Kidney epithelial cell (primary cell): ENCODE measurements around the gene PRCP. TPM values are rescaled to one million over a fixed set of nuclear protein-coding genes. Genes with fewer than 3 reads are reported as not detected.

ENCODE experiments used
- DNase-seq: peaks from one replicate; pipeline ENCODE4 v3.0.0-alpha.2; 2010; ENCODE audit warnings: low read depth
- H3K27me3 ChIP-seq: 2 replicates; pipeline ENCODE4 v1.6.0; 2011; ENCODE audit warnings: low read length; ENCODE audit not compliant: control insufficient read depth, insufficient read depth
- H3K36me3 ChIP-seq: 2 replicates; pipeline ENCODE4 v1.5.1; 2011; ENCODE audit warnings: low read length; ENCODE audit not compliant: control insufficient read depth, insufficient read depth
- H3K4me3 ChIP-seq: 2 replicates; pipeline ENCODE4 v1.5.1; 2011; ENCODE audit warnings: low read depth, mild to moderate bottlenecking, control low read depth, low read length
- total RNA-seq: library from RNA; depleted of rRNA; stranded (reverse); fragments of >200 nt; gene quantifications from 2 replicates; pipeline ENCODE4 v1.2.3, GENCODE V29; 2015
- TF ChIP-seq, protein P1 (sequence below): IDR thresholded peaks from 2 replicates; pipeline ENCODE4 v1.5.1; 2011; ENCODE audit warnings: mild to moderate bottlenecking, moderate library complexity, low read length, control low read depth, inconsistent platforms; ENCODE audit not compliant: insufficient read depth, poor library complexity, severe bottlenecking

PRCP gene
- total RNA-seq, 1 donor from 2014 or later = 23.7 TPM

DNA sequence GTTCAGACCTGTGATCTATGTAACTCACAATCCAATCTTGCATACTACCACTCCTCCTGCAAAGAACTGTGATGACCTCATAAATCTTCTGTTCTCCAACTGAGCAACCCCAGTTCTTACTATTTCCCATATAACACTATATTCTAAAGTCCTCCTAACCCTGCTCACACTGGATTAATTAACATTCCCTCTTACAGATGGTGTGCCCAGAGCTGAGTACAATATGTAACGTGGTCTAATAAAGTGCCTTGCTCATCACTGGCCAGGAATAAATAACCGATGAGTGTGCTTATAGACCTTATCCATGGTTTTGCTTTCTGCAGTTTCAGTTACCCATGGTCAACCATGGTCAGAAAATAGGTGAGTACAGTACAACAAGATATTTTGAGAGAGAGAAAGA is 28.6 kb downstream of the PRCP start:
- Histone ChIP-seq H3K36me3 (no peaks in the 10 kb centered on the region), H3K27me3 (no peaks in the 10 kb centered on the region), H3K4me3 (no peak overlapping the region)
- no peak for DNase-seq
- TF ChIP-seq, protein P1, sequence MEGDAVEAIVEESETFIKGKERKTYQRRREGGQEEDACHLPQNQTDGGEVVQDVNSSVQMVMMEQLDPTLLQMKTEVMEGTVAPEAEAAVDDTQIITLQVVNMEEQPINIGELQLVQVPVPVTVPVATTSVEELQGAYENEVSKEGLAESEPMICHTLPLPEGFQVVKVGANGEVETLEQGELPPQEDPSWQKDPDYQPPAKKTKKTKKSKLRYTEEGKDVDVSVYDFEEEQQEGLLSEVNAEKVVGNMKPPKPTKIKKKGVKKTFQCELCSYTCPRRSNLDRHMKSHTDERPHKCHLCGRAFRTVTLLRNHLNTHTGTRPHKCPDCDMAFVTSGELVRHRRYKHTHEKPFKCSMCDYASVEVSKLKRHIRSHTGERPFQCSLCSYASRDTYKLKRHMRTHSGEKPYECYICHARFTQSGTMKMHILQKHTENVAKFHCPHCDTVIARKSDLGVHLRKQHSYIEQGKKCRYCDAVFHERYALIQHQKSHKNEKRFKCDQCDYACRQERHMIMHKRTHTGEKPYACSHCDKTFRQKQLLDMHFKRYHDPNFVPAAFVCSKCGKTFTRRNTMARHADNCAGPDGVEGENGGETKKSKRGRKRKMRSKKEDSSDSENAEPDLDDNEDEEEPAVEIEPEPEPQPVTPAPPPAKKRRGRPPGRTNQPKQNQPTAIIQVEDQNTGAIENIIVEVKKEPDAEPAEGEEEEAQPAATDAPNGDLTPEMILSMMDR = no peak

DNA sequence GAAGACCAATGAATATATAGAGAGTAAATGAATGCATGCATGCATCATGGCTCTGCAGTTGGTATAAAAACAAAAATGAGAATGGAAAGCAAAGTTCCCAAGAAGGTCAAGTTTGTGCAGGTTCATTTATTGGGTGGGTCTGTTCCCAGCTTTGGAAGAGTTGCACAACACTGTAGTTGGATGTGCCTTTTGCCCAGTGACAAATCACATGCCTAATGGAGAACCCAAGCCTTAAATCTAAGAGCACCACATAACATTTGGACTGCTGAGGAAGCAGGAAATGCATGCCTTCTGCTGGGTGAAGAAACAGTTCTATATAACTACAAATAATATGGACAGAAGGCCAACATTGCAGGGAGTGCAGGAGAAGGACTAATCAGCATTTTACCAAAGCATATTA is 30.6 kb downstream of the PRCP start:
- no peaks in the 10 kb centered on the region for H3K27me3 ChIP-seq
- TF ChIP-seq, protein P1 = no peak
- no peak for DNase-seq
- no peaks in the 10 kb centered on the region for H3K36me3 ChIP-seq
- no peak overlapping the region for H3K4me3 ChIP-seq

DNA sequence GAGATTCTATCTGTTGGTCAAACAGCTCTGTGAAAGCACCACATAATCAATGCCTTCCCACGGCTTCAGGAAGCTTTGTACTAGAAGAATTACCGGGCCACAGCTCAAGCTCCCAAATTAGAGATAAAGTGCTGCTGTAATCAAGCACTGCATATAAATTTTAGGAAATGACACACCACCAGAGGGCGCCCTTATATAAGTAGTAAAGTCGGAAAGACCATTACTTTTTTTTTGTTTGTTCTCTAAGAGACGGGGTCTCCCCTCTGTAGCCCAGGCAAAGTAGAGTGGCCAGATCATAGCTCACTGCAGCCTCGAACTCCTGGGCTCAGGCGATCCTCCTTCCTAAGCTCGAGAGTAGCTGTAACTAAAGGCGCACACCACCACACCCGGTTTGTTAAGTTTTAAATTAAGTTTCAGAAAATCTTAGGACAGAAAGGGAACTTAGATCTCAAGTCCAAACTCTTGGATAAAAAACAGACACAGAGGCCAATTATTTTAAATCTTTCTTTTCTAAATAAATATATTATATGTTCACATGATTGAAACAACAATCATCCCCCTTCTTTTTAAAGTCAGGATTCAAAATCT is 32.6 kb downstream of the PRCP start:
- no peak for DNase-seq
- Histone ChIP-seq H3K4me3 (no peak overlapping the region), H3K36me3 (no peaks in the 10 kb centered on the region), H3K27me3 (no peaks in the 10 kb centered on the region)
- TF ChIP-seq, protein P1 = peak; percentile 61

DNA sequence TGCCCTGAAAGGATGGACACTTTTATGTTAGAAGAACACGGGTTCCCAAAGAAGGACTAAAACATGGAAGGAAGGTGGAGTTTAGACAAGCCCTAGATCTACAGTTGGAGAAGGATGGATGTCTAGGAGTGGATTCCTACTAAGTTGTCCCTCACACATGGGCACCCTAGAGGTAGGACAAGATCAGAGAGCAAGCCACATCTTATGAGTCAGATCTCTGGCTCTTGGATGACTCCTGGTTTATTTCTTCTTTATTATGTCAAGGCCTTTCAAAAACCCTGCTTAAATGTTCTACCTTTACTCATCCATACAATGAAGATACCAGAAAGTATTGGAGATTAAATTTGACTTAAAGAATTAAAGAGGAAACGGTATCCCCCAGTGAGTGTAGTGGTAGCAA is 34.4 kb downstream of the PRCP start:
- no peak for DNase-seq
- TF ChIP-seq, protein P1 = no peak
- Histone ChIP-seq H3K36me3 (no peaks in the 10 kb centered on the region), H3K4me3 (no peak overlapping the region), H3K27me3 (no peaks in the 10 kb centered on the region)

DNA sequence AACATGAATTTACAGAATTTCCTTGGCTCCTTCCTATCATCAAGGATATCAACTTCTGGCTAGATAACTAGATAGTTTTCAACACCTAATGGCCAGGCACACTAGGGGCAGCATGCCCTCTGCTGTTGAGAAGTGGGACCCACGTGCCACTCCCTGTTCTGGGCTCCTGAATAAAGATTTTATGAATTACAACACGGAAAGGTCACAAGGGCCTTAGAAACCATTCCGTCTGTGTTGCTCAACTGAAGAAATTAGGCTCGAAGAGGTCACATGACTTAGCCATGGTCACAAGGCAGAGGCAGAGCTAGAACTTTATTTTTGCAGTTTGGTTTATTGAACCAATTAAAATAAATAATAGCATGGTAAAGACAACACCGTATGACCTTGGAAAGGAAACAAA is 36.0 kb downstream of the PRCP start:
- TF ChIP-seq, protein P1 = peak; percentile 82
- DNase-seq = no peak
- H3K27me3 ChIP-seq = no peaks in the 10 kb centered on the region
- H3K4me3 ChIP-seq = no peak overlapping the region
- H3K36me3 ChIP-seq = no peaks in the 10 kb centered on the region

DNA sequence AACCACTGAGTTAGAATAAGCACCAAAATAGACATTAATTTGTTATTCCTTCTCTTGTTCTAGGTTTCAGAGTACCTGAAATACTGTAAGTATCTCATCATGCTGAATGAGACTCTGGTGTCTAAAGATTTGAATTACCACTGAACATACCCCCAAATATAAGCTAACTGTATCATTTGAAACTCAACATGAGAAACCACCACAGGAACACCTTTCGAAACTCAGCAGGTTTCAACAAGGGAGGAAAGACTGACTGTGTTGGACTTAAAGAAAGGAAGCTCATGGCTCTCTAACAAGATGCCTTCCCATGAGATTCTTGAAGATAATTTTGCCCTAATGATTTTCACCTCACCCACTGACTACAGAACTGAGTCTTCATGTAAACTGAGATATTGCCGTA is 37.0 kb downstream of the PRCP start:
- Histone ChIP-seq H3K36me3 (no peaks in the 10 kb centered on the region), H3K27me3 (no peaks in the 10 kb centered on the region), H3K4me3 (no peak overlapping the region)
- TF ChIP-seq, protein P1 = no peak
- no peak for DNase-seq
